ENCODE results near the gene DNAJC30.
"Not testable (repeated sequence)": the region's sequence is repeated elsewhere in the genome, so short reads cannot be mapped to it uniquely, and the experiment has no call there.

DNAJC30 gene

GRCh38 chr7:73681031-73681430, 2.2 kb downstream of the DNAJC30 start:
- DNase-seq (ENCODE audit: low spot score) = no peak

DNA sequence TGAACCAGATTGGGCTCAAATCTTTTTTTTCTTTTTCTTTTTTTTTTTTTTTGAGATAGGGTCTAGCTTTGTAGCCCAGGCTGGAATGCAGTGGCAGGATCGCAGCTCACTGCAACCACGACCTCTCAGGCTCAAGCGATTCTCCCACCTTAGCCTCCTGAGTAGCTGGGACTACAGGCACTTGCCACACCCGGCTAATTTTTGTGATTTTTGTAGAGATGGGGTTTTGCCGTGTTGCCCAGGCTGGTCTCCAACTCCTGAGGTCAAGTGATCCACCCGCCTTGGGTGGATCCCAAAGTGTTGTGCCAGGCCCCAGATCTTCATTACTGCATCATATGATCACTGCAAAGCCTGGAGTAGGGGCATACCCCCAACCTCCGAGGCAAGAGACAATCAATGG, 2.8 kb downstream of the DNAJC30 start:
- DNase-seq (ENCODE audit: low spot score) = no peak

DNA sequence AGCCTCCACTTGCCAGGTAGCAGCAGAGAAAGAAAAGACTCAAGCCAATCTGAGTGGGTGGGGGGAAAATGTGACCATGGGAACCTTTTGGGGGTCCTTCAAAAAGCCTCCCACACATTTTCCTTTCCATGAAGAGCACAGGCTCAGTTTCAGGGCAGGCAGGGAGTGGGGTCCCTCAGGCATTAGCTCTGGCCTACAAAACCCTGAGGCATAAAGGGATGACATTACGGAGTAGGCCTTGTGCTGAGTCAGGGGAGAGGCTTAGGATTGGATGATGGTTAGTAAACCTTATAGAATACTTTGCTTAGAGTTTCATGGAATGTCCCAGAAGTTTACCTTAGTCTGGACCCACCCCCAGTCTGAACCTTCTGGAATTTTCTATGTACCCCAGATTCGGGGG, 3.5 kb downstream of the DNAJC30 start:
- DNase-seq (ENCODE audit: low spot score) = no peak

DNA sequence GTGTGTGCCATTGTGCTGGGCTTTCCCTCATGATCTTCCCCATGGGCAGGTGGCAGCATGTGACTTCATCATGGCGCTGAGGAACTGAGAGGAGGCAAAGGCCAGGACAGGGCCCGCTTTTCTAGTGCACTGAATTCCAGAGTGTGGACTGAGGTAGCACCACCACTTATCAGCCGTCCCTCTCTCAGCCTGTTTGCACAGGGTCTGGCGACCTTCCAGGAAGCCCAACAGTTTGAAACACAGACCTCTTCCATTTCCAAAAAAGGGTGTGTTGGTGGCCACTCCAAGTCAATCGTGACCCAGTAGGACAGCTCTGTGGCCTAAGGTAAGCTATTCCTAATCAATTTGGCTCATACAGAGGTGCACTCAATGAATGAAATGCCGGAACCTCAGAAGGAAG, 4.4 kb downstream of the DNAJC30 start:
- DNase-seq (ENCODE audit: low spot score) = no peak

- DNase-seq (ENCODE audit: low spot score) = not testable (repeated sequence)
These were observed 7.2 kb downstream of the DNAJC30 start for GRCh38 chr7:73676062-73676461.

GRCh38 chr7:73674468-73675124, 8.7 kb downstream of the DNAJC30 start:
- DNase-seq (ENCODE audit: low spot score) = no peak

DNA sequence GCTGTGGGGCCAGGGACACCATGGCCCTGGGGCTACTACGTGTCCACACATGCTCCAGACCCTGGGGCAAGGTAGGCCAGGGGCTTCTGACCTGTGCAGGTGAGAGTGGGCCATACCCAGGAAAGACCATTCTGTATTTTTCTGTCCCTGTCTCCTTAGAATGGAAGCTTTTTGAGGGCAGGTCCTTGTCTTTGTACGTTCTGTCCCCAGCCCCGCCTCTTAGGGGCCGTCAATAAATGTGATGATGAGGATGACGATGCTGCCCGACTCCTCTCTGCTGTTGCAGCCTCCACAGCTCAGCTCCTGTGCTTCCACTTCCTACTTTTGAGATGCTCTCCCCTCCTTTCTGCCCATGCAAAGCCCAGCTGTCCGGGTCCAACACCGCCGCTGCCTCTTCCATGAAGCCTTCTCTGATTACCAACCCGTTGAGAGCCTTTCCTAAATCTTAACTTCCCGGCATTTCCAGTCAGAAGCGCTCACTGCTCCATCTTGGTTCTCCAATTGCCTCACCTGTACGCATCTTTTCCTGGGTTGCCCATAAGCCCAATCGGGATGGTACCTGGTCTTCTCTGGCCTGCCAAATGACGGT, 11.3 kb downstream of the DNAJC30 start:
- DNase-seq (ENCODE audit: low spot score) = no peak

GRCh38 chr7:73671322-73671661, 12.0 kb downstream of the DNAJC30 start:
- no peak for DNase-seq (ENCODE audit: low spot score)

- DNase-seq (ENCODE audit: low spot score) = no peak
These were observed 13.3 kb downstream of the DNAJC30 start for GRCh38 chr7:73669858-73670385.

GRCh38 chr7:73669288-73669701, 14.0 kb downstream of the DNAJC30 start:
- no peak for DNase-seq (ENCODE audit: low spot score)

DNA sequence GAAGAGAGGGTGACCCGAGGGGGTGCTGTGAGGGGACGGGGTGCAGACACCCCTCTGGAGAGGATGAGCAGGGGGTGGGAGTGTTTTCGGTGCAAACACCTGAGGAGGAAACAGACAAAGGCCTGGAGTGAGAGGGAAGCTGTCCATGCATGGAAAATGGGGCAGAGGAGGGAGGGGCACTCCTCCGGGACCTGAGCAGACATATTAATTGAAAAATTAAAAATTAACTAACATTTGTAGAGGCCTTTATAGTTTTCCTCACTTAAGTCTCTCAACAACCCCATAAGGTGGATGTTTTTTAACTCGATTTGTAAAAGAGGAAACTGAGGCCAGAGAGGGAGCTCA, 14.4 kb downstream of the DNAJC30 start:
- DNase-seq (ENCODE audit: low spot score) = no peak

DNA sequence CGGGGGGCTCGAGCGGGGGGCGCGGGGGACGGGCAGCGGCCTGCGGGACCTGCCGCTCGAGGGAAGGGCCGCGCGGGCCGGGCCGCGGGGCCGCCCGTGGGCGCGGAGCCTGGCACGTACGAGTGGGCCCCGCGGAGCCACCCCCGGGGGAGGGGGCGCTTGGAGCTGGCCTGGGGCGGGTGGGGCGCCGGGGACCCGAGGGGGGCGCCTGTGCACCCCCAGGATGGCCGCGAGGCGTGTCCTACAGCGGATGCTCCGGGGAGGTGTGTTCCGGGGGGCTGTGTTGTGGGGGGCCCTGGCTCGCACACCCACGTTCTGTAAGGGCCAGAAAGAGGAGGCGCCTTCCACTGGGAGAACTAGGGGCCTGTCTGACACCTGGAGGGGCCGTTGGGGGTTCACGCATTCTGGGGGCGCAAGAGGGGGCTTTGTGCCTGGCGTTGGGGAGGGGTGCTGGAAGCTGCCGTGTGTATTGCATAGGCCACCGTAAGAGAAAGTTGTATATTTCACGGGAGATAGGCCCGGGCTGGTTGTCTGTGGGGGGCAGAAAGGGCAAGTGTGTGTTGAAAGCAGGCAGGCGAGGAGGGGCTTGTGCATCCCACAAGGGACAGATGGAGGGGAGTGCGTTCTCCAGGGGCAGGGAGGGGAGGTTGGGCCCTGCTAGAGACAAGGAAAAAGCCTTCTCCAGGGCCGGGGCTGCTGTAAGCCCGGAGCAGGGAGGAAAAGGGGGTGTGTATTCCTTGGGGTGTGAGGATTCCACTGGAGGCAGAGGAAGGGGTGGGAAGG, 15.0 kb downstream of the DNAJC30 start:
- peak; percentile 45 for DNase-seq (ENCODE audit: low spot score)

- DNase-seq (ENCODE audit: low spot score) = peak; percentile 94
These were observed 15.7 kb downstream of the DNAJC30 start, which contains the start of gene VPS37D for GRCh38 chr7:73667344-73668102. Gene VPS37D (plus strand): TSS chr7:73667831. CDS start chr7:73667959, 128 bp downstream.

GRCh38 chr7:73663033-73663432, 20.2 kb downstream of the DNAJC30 start:
- DNase-seq (ENCODE audit: low spot score) = no peak

- not testable (repeated sequence) for DNase-seq (ENCODE audit: low spot score)
These were observed 22.7 kb downstream of the DNAJC30 start for GRCh38 chr7:73660594-73660993.

- DNase-seq (ENCODE audit: low spot score) = no peak
These were observed 23.3 kb downstream of the DNAJC30 start for GRCh38 chr7:73659983-73660382.

GRCh38 chr7:73655309-73655708, 27.9 kb downstream of the DNAJC30 start:
- not testable (repeated sequence) for DNase-seq (ENCODE audit: low spot score)

DNA sequence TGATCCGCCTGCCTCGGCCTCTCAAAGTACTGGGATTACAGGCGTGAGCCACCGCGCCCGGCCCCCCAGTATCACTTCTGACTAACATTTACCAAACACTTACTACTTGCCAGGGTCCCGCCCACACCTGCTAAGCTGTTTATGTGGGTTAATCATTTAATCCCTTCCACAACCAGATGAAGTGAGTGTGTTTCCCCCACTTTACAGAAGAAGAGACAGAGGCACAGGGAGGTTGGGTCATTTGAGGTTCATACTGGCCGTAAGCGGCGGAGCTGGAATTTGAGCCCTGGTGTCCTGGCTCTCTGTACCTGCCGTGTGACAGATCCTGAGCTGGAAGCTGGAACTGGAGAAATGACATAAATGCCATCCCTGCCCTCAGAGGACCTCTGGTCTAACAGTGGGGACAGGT, 30.7 kb downstream of the DNAJC30 start:
- no peak for DNase-seq (ENCODE audit: low spot score)

GRCh38 chr7:73650524-73650923, 32.7 kb downstream of the DNAJC30 start:
- no peak for DNase-seq (ENCODE audit: low spot score)

DNA sequence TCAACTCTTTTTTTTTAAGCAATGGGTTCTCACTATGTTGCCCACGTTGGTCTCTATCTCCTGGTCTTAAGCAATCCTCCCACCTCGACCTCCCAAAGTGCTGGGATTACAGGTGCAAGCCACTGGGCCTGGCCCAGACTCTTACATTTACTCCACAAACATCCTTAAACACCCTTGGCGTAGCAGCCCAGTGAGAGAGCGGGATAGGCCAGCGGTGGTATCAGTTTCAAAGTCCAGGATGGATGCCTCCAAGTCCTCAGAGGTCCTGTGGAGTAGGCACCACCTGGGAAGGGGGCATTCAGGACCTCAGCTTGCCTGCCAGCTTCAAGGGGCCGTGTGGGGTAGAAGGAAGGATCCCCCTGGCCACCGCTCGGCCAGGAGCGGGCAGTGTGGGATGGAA, 33.7 kb downstream of the DNAJC30 start:
- DNase-seq (ENCODE audit: low spot score) = no peak

DNA sequence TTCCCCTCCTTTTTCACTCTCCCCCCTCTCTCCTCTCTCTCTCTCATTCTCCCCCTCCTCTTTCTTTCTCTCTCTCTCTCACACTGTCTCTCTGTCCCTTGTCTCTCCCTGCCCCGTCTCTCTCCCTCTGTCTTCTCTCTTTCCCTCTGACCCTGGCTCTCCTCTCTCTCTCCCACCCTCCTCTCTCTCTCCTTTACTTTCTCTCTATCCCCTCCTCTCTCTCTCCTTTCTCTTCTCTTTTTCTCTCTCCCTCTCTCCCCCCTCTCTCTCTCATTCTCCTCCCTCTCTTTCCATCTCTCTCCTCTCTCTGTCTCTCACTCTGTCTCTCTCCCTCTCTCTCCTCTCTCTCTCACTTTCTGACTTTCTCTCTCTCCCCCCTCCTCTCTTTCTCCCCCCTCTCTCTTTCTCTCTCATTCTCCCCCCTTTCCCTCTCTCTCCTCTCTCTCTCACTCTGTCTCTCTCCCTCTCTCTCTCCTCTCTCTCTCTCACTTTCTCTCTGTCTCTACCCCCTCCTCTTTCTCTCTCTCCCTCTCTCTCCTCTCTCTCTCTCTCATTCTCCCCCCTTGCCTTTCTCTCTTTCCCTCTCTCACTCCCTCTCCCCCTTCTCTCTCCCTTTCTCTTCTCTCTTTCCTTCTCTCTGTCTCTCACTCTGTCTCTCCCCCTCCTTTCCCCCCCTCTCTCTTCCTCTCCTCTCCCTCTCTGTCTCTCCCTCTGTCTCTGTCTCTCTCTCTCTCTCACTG, 34.5 kb downstream of the DNAJC30 start:
- no peak for DNase-seq (ENCODE audit: low spot score)
